ENCODE data around the gene AFAP1L2. TPM values are rescaled to one million over a fixed set of nuclear protein-coding genes. Genes with fewer than 3 reads are reported as not detected.

The AFAP1L2 gene
- total RNA-seq, 4 donors from 2014 or later: 28.4 to 86.6 (median 48.6) TPM

DNA sequence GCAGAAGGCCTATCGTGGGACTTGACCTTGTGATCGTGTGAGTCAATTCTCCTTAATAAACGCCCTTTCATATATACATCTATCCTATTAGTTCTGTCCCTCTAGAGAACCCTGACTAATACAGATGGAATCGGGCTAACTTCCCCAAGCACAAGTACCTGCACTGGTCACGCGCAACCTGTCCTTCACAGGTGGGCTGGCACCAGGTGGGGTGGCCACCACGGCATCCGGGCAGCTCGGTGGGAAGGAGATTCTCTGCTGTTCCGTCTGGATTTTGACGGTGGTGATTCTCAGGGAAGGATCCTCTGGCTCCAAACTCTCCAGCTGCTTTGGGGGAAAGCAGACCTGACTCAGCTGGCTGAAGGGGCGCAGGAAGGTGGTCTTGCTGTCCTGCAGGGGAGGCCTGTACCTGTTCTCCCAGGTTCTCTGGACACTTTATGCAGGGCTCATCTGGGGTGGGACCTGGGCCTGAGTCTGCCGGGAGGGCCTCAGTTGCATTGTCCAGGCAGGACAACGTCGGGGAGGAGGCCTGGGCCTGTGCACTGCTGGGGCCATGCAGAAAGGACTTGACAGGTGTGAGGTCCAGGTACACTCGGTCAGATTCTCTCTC is 104.2 kb downstream of the AFAP1L2 start:
- H3K4me3 ChIP-seq: no peak overlapping the region
- no peak for TF ChIP-seq POLR2A (IDR thresholded peaks at IDR 0.05)
- TF ChIP-seq, protein P1, sequence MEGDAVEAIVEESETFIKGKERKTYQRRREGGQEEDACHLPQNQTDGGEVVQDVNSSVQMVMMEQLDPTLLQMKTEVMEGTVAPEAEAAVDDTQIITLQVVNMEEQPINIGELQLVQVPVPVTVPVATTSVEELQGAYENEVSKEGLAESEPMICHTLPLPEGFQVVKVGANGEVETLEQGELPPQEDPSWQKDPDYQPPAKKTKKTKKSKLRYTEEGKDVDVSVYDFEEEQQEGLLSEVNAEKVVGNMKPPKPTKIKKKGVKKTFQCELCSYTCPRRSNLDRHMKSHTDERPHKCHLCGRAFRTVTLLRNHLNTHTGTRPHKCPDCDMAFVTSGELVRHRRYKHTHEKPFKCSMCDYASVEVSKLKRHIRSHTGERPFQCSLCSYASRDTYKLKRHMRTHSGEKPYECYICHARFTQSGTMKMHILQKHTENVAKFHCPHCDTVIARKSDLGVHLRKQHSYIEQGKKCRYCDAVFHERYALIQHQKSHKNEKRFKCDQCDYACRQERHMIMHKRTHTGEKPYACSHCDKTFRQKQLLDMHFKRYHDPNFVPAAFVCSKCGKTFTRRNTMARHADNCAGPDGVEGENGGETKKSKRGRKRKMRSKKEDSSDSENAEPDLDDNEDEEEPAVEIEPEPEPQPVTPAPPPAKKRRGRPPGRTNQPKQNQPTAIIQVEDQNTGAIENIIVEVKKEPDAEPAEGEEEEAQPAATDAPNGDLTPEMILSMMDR (IDR thresholded peaks at IDR 0.05): no peak
- H3K36me3 ChIP-seq: no peaks in the 10 kb centered on the region
- intact Hi-C loops (cut with DNase I; ENCODE audit: low total_unique reads): loop anchor here (10.0 kb wide), 2 partner anchors 105 to 135 kb away; partner anchors contain the start of gene AFAP1L2
- DNase-seq: no peak
- H3K9me3 ChIP-seq: peaks cover 0 to 14% of the 10 kb centered on the region in 2 donors
- no peak overlapping the region for H3K27ac ChIP-seq
- H3K27me3 ChIP-seq: no peaks in the 10 kb centered on the region
- H3K4me1 ChIP-seq: peaks cover 0 to 7% of the 10 kb centered on the region in 2 donors

DNA sequence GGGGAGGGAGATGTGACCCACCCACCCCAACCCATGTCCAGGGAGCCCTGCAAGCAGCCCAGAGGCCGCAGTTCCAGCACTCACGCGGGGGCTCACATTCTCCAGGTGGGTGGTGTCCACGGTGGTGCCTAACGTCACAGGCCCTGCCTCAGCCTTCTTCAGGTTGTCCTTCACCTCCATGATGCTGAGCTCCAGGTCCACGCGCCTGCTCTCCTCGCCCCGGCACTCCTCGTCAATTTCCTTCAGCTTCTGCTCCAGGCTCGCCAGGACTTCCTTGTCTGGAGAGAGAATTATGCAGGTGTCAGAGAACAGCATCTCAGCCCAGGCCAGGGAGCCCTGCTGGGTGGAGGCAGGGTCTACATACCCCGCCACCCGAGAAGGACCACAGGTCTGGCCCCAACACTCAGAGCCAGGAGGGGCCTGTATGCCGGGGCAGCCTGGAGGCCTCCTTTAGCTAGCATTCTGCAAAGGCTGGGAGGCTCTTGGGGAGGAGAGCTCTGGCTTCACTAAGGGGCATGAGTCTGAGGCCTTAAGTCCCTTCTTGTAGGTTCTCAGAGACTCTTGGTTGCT is 107.1 kb downstream of the AFAP1L2 start:
- DNase-seq: no peak

GRCh38 chr10:114295393-114295792 is 108.9 kb downstream of the AFAP1L2 start:
- intact Hi-C loops (cut with DNase I; ENCODE audit: low total_unique reads): no loop called here
- TF ChIP-seq, protein P1 (IDR thresholded peaks at IDR 0.05): no peak
- TF ChIP-seq POLR2A (IDR thresholded peaks at IDR 0.05): no peak
- Histone ChIP-seq H3K4me1 (no peaks in the 10 kb centered on the region), H3K27ac (peak overlapping the region in 1 of 2 donors; percentile 58), H3K4me3 (no peak overlapping the region), H3K27me3 (no peaks in the 10 kb centered on the region), H3K9me3 (peaks cover 0 to 16% of the 10 kb centered on the region in 2 donors), H3K36me3 (no peaks in the 10 kb centered on the region)
- DNase-seq: no peak

More for the DNA sequence above, 107.1 kb downstream of the AFAP1L2 start:
- TF ChIP-seq, protein P1 (IDR thresholded peaks at IDR 0.05): no peak
- intact Hi-C loops (cut with DNase I; ENCODE audit: low total_unique reads): no loop called here
- Histone ChIP-seq H3K4me3 (no peak overlapping the region), H3K4me1 (peaks cover 0 to 4% of the 10 kb centered on the region in 2 donors), H3K36me3 (no peaks in the 10 kb centered on the region), H3K27me3 (no peaks in the 10 kb centered on the region), H3K27ac (no peak overlapping the region), H3K9me3 (peaks cover 0 to 16% of the 10 kb centered on the region in 2 donors)

DNA sequence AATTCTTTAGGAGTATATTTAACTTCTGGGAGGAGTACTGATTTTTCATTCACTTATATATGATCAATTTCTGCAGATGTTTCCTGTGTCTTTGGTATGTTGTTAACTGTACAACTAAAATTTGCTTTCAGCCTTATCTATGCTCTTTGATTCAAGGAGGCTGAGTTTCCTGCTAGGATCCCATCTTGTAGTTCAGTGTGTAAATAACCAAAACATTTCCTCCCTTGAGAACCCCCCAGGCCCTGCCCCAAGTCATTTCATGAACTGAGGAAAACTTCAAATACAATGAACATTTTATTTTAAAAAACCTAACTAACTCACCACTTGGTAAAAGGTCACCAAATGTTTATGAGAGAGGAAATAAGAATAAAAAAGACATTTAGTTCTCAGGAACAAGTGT is 109.8 kb downstream of the AFAP1L2 start:
- H3K4me1 ChIP-seq: no peaks in the 10 kb centered on the region
- no peak overlapping the region for H3K4me3 ChIP-seq
- H3K9me3 ChIP-seq: peaks cover 0 to 16% of the 10 kb centered on the region in 2 donors
- no peaks in the 10 kb centered on the region for H3K27me3 ChIP-seq
- no peaks in the 10 kb centered on the region for H3K36me3 ChIP-seq
- TF ChIP-seq, protein P1 (IDR thresholded peaks at IDR 0.05): no peak
- no peak for TF ChIP-seq POLR2A (IDR thresholded peaks at IDR 0.05)
- H3K27ac ChIP-seq: peak overlapping the region in 1 of 2 donors; percentile 2
- intact Hi-C loops (cut with DNase I; ENCODE audit: low total_unique reads): no loop called here
- DNase-seq: no peak

DNA sequence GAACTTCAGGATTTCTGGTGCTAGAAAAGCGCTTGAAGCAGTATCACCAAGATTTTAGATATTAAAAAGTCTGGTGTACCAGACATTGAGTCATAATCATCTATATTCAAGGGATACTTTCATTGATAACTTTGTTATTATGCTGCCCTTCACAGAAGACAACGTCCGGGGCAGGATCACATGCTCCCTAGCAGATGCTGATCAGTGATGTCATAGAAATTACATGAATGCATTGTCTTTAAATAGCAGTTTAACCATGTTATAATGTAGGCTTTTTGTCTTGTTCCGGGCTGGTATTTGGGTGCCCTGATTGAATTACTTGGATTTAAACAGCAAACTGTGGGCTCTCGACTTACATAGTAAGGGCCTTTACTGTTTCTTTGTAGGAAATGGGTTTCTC is 111.2 kb downstream of the AFAP1L2 start:
- peaks cover 0 to 16% of the 10 kb centered on the region in 2 donors for H3K9me3 ChIP-seq
- intact Hi-C loops (cut with DNase I; ENCODE audit: low total_unique reads): no loop called here
- H3K4me3 ChIP-seq: no peak overlapping the region
- no peak for DNase-seq
- H3K4me1 ChIP-seq: no peaks in the 10 kb centered on the region
- H3K27ac ChIP-seq: no peak overlapping the region
- no peak for TF ChIP-seq POLR2A (IDR thresholded peaks at IDR 0.05)
- TF ChIP-seq, protein P1 (IDR thresholded peaks at IDR 0.05): no peak
- H3K36me3 ChIP-seq: no peaks in the 10 kb centered on the region
- no peaks in the 10 kb centered on the region for H3K27me3 ChIP-seq
